GM23338 (cell line): ENCODE measurements around the gene PRMT7. TPM values are rescaled to one million over a fixed set of nuclear protein-coding genes. Genes with fewer than 3 reads are reported as not detected.

ENCODE experiments used
- ATAC-seq: fragments of 200-7000 bp; cut with Tn5 transposase; 3 replicates; pipeline ENCODE4 v1.9.1; 2020
- DNase-seq: peaks from one replicate; pipeline ENCODE4 v3.0.0-alpha.2; 2015; ENCODE audit warnings: low spot score
- H2AFZ ChIP-seq: fragments of 200-600 bp; sonication (generic); 2 replicates; pipeline ENCODE4 v1.8.0; 2016; ENCODE audit warnings: antibody characterized with exemption, mild to moderate bottlenecking, moderate library complexity
- H3F3A ChIP-seq: fragments of 200-600 bp; sonication (generic); replicated peaks from 2 replicates; pipeline ENCODE4 v1.8.0; 2017; ENCODE audit warnings: antibody characterized with exemption, mixed run types, low read depth
- H3K27ac ChIP-seq: fragments of 200-600 bp; sonication (generic); 2 replicates; pipeline ENCODE4 v1.6.1; 2016; ENCODE audit warnings: low read depth
- H3K27me3 ChIP-seq: fragments of 200-600 bp; sonication (generic); 2 replicates; pipeline ENCODE4 v1.8.0; 2016; ENCODE audit warnings: mild to moderate bottlenecking, mixed run types, moderate library complexity; ENCODE audit not compliant: insufficient read depth
- H3K36me3 ChIP-seq: fragments of 200-600 bp; sonication (generic); 2 replicates; pipeline ENCODE4 v1.8.0; 2016; ENCODE audit warnings: mild to moderate bottlenecking; ENCODE audit not compliant: insufficient read depth
- H3K4me1 ChIP-seq: fragments of 200-600 bp; sonication (generic); 2 replicates; pipeline ENCODE4 v1.8.0; 2016; ENCODE audit warnings: mild to moderate bottlenecking, moderate library complexity; ENCODE audit not compliant: insufficient read depth
- H3K4me2 ChIP-seq: fragments of 200-600 bp; sonication (generic); 2 replicates; pipeline ENCODE4 v1.7.1; 2017; ENCODE audit warnings: mixed run types
- H3K4me3 ChIP-seq: fragments of 200-600 bp; sonication (generic); 2 replicates; pipeline ENCODE4 v1.6.1; 2016; ENCODE audit warnings: mixed run types
- H3K79me2 ChIP-seq: fragments of 200-600 bp; sonication (generic); replicated peaks from 2 replicates; pipeline ENCODE4 v1.8.0; 2017; ENCODE audit warnings: mild to moderate bottlenecking; ENCODE audit not compliant: insufficient read depth
- H3K9me2 ChIP-seq: fragments of 200-600 bp; sonication (generic); 2 replicates; pipeline ENCODE4 v1.8.0; 2017; ENCODE audit not compliant: insufficient read depth
- H4K20me1 ChIP-seq: fragments of 200-600 bp; sonication (generic); replicated peaks from 2 replicates; pipeline ENCODE4 v1.8.0; 2017; ENCODE audit warnings: mild to moderate bottlenecking; ENCODE audit not compliant: insufficient read depth
- H3K27ac Mint-ChIP-seq: 2 replicates; pipeline ENCODE4 v1.8.0; 2020; ENCODE audit warnings: inconsistent platforms, mild to moderate bottlenecking, moderate library complexity, mixed read lengths
- H3K27me3 Mint-ChIP-seq: 3 replicates; pipeline ENCODE4 v1.8.0; 2022; ENCODE audit warnings: low read depth, mild to moderate bottlenecking, moderate library complexity, mixed read lengths, inconsistent platforms; ENCODE audit not compliant: insufficient read depth, poor library complexity
- H3K36me3 Mint-ChIP-seq: 3 replicates; pipeline ENCODE4 v1.8.0; 2021; ENCODE audit warnings: low read depth, mild to moderate bottlenecking, inconsistent platforms, moderate library complexity, mixed read lengths
- H3K4me1 Mint-ChIP-seq: 3 replicates; pipeline ENCODE4 v1.8.0; 2020; ENCODE audit warnings: mild to moderate bottlenecking, inconsistent platforms, mixed read lengths
- H3K4me3 Mint-ChIP-seq: 3 replicates; pipeline ENCODE4 v1.8.0; 2021; ENCODE audit warnings: moderate library complexity, mild to moderate bottlenecking, inconsistent platforms, mixed read lengths
- H3K9me3 Mint-ChIP-seq: 3 replicates; pipeline ENCODE4 v1.8.0; 2020; ENCODE audit warnings: moderate library complexity, mild to moderate bottlenecking, inconsistent platforms, mixed read lengths
- CREB1 ChIP-seq: fragments of 250-450 bp; sonication (Bioruptor Pico); IDR thresholded peaks from 2 replicates; pipeline ENCODE4 v1.5.0; 2020; ENCODE audit warnings: low read depth, mild to moderate bottlenecking, moderate library complexity
- CTCF ChIP-seq, 2 experiments: fragments of 200-600 bp in 1 of 2; sonication (generic) in 1 of 2; conservative IDR thresholded peaks; 2 replicates each; pipeline versions ENCODE4 v1.5.1 to v1.6.1; 2016 to 2017; ENCODE audit warnings: antibody characterized with exemption in 2 of 2, low read depth in 2 of 2, mild to moderate bottlenecking in 2 of 2, moderate library complexity in 1 of 2
- ETS1 ChIP-seq: IDR thresholded peaks from 2 replicates; pipeline ENCODE4 v1.6.1; 2016; ENCODE audit warnings: antibody characterized with exemption
- EZH2 ChIP-seq: fragments of 200-600 bp; sonication (generic); IDR thresholded peaks from one replicate; pipeline ENCODE4 v1.8.0; 2017; ENCODE audit warnings: antibody characterized with exemption, mild to moderate bottlenecking, low read depth; ENCODE audit not compliant: unreplicated experiment
- EZH2phosphoT487 ChIP-seq: fragments of 200-600 bp; sonication (generic); IDR thresholded peaks from one replicate; pipeline ENCODE4 v1.8.1; 2018; ENCODE audit warnings: antibody characterized with exemption; ENCODE audit not compliant: unreplicated experiment
- JUNB ChIP-seq: IDR thresholded peaks from one replicate; pipeline ENCODE4 v1.6.1; 2016; ENCODE audit warnings: antibody characterized with exemption; ENCODE audit not compliant: unreplicated experiment
- NANOG ChIP-seq: IDR thresholded peaks from 2 replicates; pipeline ENCODE4 v1.6.1; 2016; ENCODE audit warnings: antibody characterized with exemption, borderline replicate concordance
- POLR2AphosphoS5 ChIP-seq: IDR thresholded peaks from 2 replicates; pipeline ENCODE4 v1.6.1; 2016; ENCODE audit warnings: antibody characterized with exemption, low read depth
- REST ChIP-seq: IDR thresholded peaks from one replicate; pipeline ENCODE4 v1.6.1; 2018; ENCODE audit warnings: antibody characterized with exemption; ENCODE audit not compliant: unreplicated experiment
- STAT1 ChIP-seq: IDR thresholded peaks from one replicate; pipeline ENCODE4 v1.6.1; 2016; ENCODE audit warnings: antibody characterized with exemption; ENCODE audit not compliant: unreplicated experiment
- ZNF114 ChIP-seq: fragments of 250-450 bp; sonication (Bioruptor Pico); IDR thresholded peaks from 2 replicates; pipeline ENCODE4 v1.5.0; 2020; ENCODE audit warnings: mild to moderate bottlenecking, moderate library complexity
- ZNF331 ChIP-seq: fragments of 250-450 bp; sonication (Bioruptor Pico); IDR thresholded peaks from 2 replicates; pipeline ENCODE4 v1.5.0; 2020; ENCODE audit warnings: low read depth, mild to moderate bottlenecking, moderate library complexity
- polyA plus RNA-seq: library from polyadenylated mRNA; unstranded; fragments of >200 nt; fragmentation: Nextera tagmentation; extraction: Ambion mirVana; gene quantifications from 2 replicates; pipeline ENCODE4 v1.2.1, GENCODE V29; 2016
- total RNA-seq: library from RNA; depleted of rRNA; stranded (reverse); fragments of >200 nt; shearing (Covaris generic); gene quantifications from 2 replicates; pipeline ENCODE4 v1.2.3, GENCODE V29; 2014

The PRMT7 gene
- total and polyA plus RNA-seq, 2 experiments from 2014 or later, result 20.2 to 65.3 TPM

- TF ChIP-seq REST, result no peak
- no peak for TF ChIP-seq CTCF (conservative IDR thresholded peaks at IDR 0.05; ENCODE audit: low read depth in 2 of 2)
- no peak for TF ChIP-seq POLR2AphosphoS5
- TF ChIP-seq NANOG, result no peak
- TF ChIP-seq ZNF331, result no peak
- no peak for TF ChIP-seq ZNF114
- TF ChIP-seq ETS1, result no peak
- TF ChIP-seq STAT1, result no peak
- TF ChIP-seq EZH2phosphoT487, result no peak
Observed at GRCh38 chr16:68356249-68356918, 45.6 kb downstream of the PRMT7 start (continued).

GRCh38 chr16:68356919-68357286 is 46.1 kb downstream of the PRMT7 start:
- ATAC-seq (no peak), DNase-seq (no peak)
- no peak overlapping the region for H3K27ac Mint-ChIP-seq
- no peaks in the 10 kb centered on the region for H3K27me3 ChIP-seq
- H3K9me2 ChIP-seq, result no peaks in the 10 kb centered on the region
- H3K4me3 Mint-ChIP-seq, result no peak overlapping the region
- no peaks in the 10 kb centered on the region for H3F3A ChIP-seq
- H3K9me3 Mint-ChIP-seq, result no peaks in the 10 kb centered on the region
- peaks cover 4% of the 10 kb centered on the region; the same call in 2 of the 3 replicates for H3K4me1 Mint-ChIP-seq
- peaks cover 18% of the 10 kb centered on the region for H3K36me3 Mint-ChIP-seq
- peaks cover 4% of the 10 kb centered on the region; the same call in 1 of the 2 replicates for H3K36me3 ChIP-seq
- H3K4me2 ChIP-seq, result no peak overlapping the region
- H2AFZ ChIP-seq, result no peak overlapping the region
- no peaks in the 10 kb centered on the region for H3K79me2 ChIP-seq
- H4K20me1 ChIP-seq, result no peaks in the 10 kb centered on the region; the same call in 1 of the 2 replicates
- H3K27ac ChIP-seq, result no peak overlapping the region
- no peak overlapping the region for H3K4me3 ChIP-seq
- H3K4me1 ChIP-seq, result no peaks in the 10 kb centered on the region
- H3K27me3 Mint-ChIP-seq, result peaks cover 7% of the 10 kb centered on the region
- TF ChIP-seq CREB1, result no peak
- TF ChIP-seq STAT1, result no peak
- no peak for TF ChIP-seq REST
- TF ChIP-seq EZH2phosphoT487, result no peak
- TF ChIP-seq NANOG, result no peak
- no peak for TF ChIP-seq POLR2AphosphoS5
- no peak for TF ChIP-seq JUNB
- no peak for TF ChIP-seq EZH2
- no peak for TF ChIP-seq ZNF114
- TF ChIP-seq ZNF331, result no peak
- no peak for TF ChIP-seq ETS1
